Measurements from ENCODE around the gene PRRT3. TPM values are rescaled to one million over a fixed set of nuclear protein-coding genes. Genes with fewer than 3 reads are reported as not detected.

The PRRT3 gene
- total RNA-seq, 1 donor from 2014 or later, result 13.5 TPM

DNA sequence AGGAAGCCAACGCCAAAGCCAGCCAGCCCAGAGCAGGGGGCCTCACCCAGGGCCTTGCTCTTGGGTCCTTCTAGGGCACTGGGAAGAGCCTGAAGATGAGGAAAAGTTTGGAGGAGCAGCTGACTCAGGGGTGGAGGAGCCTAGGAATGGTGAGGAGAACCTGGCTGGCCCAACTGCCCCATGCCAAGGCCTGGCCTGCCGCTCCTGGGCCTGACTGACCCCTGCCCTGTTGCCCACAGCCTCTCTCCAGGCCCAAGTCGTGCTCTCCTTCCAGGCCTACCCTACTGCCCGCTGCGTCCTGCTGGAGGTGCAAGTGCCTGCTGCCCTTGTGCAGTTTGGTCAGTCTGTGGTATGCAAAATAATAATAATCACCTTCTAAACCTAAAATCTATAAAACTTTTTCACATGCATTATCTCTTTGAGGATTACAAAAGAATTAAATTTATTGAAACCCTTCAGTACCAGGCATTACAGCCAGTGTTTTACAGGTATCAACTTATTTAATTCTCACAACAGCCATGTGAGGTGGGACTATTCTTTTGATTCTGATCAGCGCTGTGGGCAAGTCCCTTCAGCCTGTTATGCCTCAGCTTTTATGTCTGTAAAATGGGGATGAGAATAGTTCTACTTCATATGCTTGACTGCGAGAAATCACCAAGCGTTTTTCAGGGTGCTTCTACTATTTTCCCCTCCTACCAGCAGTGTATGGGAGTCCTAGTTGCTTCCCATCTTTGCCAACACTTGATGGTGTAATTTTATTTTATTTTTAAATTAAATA, 33.8 kb downstream of the PRRT3 start:
- Mint-ChIP-seq H3K36me3 (ENCODE audit: low read depth) (no peaks in the 10 kb centered on the region), H3K4me3 (no peak overlapping the region), H3K27me3 (no peaks in the 10 kb centered on the region), H3K4me1 (peaks cover 11% of the 10 kb centered on the region), H3K9me3 (no peaks in the 10 kb centered on the region), H3K27ac (no peak overlapping the region)
- intact Hi-C loops (cut with micrococcal nuclease), result no loop called here
- DNase-seq, result no peak

DNA sequence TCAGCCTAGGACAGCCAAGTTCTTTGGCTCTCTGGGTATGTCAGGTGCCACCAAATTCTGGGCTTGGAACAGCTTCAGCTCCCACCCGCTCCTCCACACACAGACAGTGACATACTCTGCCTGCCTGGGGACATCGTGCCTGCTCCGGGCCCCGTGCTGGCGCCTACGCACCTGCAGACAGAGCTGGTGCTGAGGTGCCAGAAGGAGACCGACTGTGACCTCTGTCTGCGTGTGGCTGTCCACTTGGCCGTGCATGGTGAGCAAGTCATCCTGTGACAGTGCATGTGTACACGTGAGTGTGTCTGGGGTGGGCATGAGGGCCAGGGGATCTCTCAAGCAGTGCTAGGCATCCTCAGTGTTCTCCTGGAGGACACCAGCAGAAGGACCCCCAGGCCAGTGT, 34.4 kb downstream of the PRRT3 start:
- intact Hi-C loops (cut with micrococcal nuclease), result loop anchor here (2.0 kb wide), 1 partner anchor 15 kb away; the partner anchor contains the start of gene IL17RE
- DNase-seq, result no peak
- peaks cover 11% of the 10 kb centered on the region for H3K4me1 Mint-ChIP-seq
- no peaks in the 10 kb centered on the region for H3K9me3 Mint-ChIP-seq
- H3K4me3 Mint-ChIP-seq, result no peak overlapping the region
- no peak overlapping the region for H3K27ac Mint-ChIP-seq
- H3K27me3 Mint-ChIP-seq, result no peaks in the 10 kb centered on the region
- H3K36me3 Mint-ChIP-seq (ENCODE audit: low read depth), result no peaks in the 10 kb centered on the region

DNA sequence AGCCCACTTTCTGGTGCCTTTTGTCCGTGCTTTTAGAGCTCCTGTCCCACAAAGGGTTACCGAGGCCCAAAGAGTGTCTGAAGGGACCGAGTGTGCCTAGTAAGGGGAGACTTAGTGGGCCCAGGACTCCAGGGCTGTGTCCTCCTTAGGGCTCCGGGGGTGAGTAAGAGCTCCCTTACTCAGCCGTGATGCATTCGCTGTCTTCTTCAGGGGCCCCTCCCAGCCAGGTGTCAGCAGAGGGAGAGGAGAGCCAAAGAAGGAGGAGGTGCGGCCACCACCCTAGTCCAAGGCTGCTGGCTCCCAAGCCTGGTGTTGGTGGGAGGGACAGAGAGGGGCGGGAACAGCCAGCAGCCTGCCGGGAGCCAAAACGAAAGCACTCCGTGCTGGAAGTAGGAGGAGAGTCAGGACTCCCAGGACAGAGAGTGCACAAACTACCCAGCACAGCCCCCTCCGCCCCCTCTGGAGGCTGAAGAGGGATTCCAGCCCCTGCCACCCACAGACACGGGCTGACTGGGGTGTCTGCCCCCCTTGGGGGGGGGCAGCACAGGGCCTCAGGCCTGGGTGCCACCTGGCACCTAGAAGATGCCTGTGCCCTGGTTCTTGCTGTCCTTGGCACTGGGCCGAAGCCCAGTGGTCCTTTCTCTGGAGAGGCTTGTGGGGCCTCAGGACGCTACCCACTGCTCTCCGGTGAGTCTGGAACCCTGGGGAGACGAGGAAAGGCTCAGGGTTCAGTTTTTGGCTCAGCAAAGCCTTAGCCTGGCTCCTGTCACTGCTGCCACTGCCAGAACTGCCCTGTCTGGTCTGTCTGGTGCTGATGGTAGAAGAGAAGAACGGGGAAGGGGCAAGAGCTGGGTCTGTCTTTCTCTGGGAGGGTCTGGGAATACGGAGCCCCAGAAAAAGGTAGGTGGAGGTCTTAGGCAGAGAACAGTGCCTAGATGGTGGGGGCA, 35.2 kb downstream of the PRRT3 start, which contains the start of gene IL17RC:
Gene IL17RC (plus strand): TSS at position 365 of the 947 bp plus-strand sequence. CDS start 218 bp downstream, at position 583.
- peak; percentile 73 for DNase-seq
- Mint-ChIP-seq H3K9me3 (no peaks in the 10 kb centered on the region), H3K36me3 (ENCODE audit: low read depth) (peaks cover 2% of the 10 kb centered on the region), H3K4me1 (peaks cover 14% of the 10 kb centered on the region), H3K27ac (peak within 1 kb of the TSS; percentile 71), H3K4me3 (peak within 1 kb of the TSS; percentile 77), H3K27me3 (peaks cover 2% of the 10 kb centered on the region)
- intact Hi-C loops (cut with micrococcal nuclease), result loop anchor here (2.0 kb wide), 1 partner anchor 14 kb away; the partner anchor contains the start of gene IL17RE

DNA sequence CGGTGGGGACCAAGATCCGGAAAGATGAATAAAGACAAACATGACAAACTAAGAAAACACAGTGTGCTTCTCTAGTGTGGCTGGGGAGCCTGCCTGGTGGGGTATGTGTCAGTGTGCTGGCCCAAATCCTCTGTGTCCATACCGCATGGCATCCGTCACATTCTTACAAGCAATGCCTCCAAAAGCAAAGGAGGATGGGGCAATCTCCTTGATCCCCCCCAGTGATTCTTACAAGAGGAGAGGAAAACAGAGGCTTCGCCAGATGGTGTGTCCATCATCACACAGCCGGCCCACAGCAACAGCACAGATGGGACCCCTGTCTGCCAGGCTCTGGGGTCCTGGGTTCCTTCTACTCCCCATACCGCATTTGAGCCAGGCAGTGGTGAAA, 35.9 kb downstream of the PRRT3 start:
- peaks cover 2% of the 10 kb centered on the region for H3K27me3 Mint-ChIP-seq
- peak overlapping the region; percentile 56 for H3K27ac Mint-ChIP-seq
- no peak for DNase-seq
- no peaks in the 10 kb centered on the region for H3K9me3 Mint-ChIP-seq
- peaks cover 2% of the 10 kb centered on the region for H3K36me3 Mint-ChIP-seq (ENCODE audit: low read depth)
- H3K4me1 Mint-ChIP-seq, result peaks cover 14% of the 10 kb centered on the region
- intact Hi-C loops (cut with micrococcal nuclease), result loop anchor here (2.0 kb wide), 1 partner anchor 14 kb away; the partner anchor contains the start of gene IL17RE
- H3K4me3 Mint-ChIP-seq, result peak overlapping the region; percentile 77

DNA sequence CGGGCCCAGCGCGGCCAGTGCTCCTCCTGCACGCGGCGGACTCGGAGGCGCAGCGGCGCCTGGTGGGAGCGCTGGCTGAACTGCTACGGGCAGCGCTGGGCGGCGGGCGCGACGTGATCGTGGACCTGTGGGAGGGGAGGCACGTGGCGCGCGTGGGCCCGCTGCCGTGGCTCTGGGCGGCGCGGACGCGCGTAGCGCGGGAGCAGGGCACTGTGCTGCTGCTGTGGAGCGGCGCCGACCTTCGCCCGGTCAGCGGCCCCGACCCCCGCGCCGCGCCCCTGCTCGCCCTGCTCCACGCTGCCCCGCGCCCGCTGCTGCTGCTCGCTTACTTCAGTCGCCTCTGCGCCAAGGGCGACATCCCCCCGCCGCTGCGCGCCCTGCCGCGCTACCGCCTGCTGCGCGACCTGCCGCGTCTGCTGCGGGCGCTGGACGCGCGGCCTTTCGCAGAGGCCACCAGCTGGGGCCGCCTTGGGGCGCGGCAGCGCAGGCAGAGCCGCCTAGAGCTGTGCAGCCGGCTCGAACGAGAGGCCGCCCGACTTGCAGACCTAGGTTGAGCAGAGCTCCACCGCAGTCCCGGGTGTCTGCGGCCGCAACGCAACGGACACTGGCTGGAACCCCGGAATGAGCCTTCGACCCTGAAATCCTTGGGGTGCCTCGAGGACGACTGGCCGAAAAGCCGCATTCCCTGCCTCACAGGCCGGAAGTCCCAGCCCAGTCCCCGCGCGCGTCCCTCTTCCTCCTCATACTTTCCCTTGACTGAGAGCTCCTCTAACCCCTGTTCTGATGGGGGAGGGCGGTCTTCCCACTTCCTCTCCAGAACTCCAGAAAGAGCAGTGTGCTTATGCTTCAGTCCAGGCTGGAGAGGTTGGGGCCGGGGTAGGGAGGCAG, 36.7 kb downstream of the PRRT3 start:
- peaks cover 2% of the 10 kb centered on the region for H3K36me3 Mint-ChIP-seq (ENCODE audit: low read depth)
- H3K4me1 Mint-ChIP-seq, result peaks cover 14% of the 10 kb centered on the region
- H3K27me3 Mint-ChIP-seq, result peaks cover 2% of the 10 kb centered on the region
- no peaks in the 10 kb centered on the region for H3K9me3 Mint-ChIP-seq
- peak overlapping the region; percentile 77 for H3K4me3 Mint-ChIP-seq
- DNase-seq, result peak; percentile 80
- intact Hi-C loops (cut with micrococcal nuclease), result loop anchor here (1.0 to 2.0 kb wide), 3 partner anchors 13 to 25 kb away; partner anchors contain the start of genes CRELD1, IL17RE and JAGN1
- H3K27ac Mint-ChIP-seq, result peak overlapping the region; percentile 71

DNA sequence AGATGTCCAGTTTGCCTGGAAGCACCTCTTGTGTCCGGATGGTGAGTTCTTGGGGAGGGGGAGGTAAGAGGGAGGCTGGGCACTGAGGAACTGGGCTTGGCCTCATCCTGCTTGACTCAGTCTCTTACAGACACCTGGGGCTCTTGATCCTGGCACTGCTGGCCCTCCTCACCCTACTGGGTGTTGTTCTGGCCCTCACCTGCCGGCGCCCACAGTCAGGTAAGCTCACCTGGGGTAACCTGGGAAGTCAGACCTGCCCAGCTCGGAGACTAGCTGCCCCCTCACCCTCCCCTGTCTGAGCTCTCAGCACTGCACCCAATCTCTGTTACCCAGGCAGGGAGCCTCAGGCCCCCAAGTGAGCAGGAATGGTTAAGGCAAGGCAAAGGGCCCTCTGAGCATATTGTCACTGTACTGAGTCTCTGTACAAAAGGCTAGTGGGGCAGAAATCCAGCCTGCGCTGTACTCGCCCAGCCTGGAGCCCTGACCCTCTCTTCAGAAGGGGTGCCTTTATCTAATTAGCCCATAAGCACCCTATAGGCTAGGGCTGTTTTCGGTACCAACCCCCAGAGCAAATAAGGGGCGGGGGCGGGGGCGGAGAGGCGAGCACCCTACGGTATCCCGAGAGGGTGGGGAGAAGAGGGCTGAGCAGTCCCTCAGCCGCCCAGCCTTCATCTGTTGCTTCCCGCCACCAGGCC, 37.5 kb downstream of the PRRT3 start:
- H3K27ac Mint-ChIP-seq, result peak overlapping the region; percentile 29
- H3K27me3 Mint-ChIP-seq, result peaks cover 2% of the 10 kb centered on the region
- H3K36me3 Mint-ChIP-seq (ENCODE audit: low read depth), result peaks cover 2% of the 10 kb centered on the region
- no peaks in the 10 kb centered on the region for H3K9me3 Mint-ChIP-seq
- H3K4me1 Mint-ChIP-seq, result peaks cover 16% of the 10 kb centered on the region
- DNase-seq, result no peak
- H3K4me3 Mint-ChIP-seq, result peak overlapping the region; percentile 77
- intact Hi-C loops (cut with micrococcal nuclease), result loop anchor here (1.0 to 2.0 kb wide), 2 partner anchors 19 to 24 kb away; partner anchors contain the start of genes CRELD1 and JAGN1

DNA sequence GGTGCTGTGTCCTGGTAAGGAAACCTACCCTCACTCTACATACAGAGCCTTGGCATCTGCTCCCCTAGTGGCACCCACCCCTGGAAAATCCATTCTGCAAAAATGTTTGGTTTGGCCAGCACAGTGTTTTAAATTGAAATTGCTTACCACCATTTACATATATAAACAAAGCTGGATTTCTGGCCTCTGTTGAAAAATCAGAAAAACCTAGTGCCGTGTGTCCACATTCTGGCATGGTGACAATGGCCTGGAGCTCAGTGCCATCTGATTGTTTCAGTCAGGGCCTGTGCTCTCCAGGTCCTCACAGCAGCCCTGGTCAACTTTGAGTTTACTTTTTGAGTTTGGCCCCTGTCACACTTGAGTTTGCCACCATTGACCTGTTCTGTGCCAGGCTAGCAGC, 38.2 kb downstream of the PRRT3 start:
- no peak for DNase-seq
- peaks cover 2% of the 10 kb centered on the region for H3K27me3 Mint-ChIP-seq
- no peak overlapping the region for H3K27ac Mint-ChIP-seq
- H3K9me3 Mint-ChIP-seq, result no peaks in the 10 kb centered on the region
- no peak overlapping the region for H3K4me3 Mint-ChIP-seq
- H3K4me1 Mint-ChIP-seq, result peaks cover 23% of the 10 kb centered on the region
- intact Hi-C loops (cut with micrococcal nuclease), result loop anchor here (2.0 kb wide), 1 partner anchor 23 kb away; the partner anchor contains the start of gene JAGN1
- H3K36me3 Mint-ChIP-seq (ENCODE audit: low read depth), result peaks cover 2% of the 10 kb centered on the region

DNA sequence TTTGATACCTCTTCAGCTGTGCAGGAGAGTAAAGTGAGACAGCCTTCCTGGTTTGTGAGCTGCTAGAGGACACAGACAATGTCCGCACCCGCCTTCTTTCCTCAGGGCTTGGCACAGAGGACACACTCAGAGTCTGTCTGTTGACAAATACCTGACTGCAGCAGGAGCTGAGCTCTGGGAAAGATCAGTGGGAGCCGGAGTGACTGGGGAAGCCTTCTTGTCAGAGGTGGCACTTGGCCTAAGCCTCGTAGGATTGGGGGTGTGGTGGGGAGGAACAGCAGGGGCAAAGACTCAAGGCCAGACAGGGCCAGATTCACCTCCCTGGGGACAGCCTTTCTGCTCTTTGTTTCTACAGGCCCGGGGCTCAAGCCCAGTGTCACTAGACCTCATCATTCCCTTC, 38.6 kb downstream of the PRRT3 start:
- H3K9me3 Mint-ChIP-seq, result no peaks in the 10 kb centered on the region
- no peak overlapping the region for H3K4me3 Mint-ChIP-seq
- intact Hi-C loops (cut with micrococcal nuclease), result no loop called here
- DNase-seq, result no peak
- peaks cover 2% of the 10 kb centered on the region for H3K27me3 Mint-ChIP-seq
- H3K36me3 Mint-ChIP-seq (ENCODE audit: low read depth), result peaks cover 2% of the 10 kb centered on the region
- H3K4me1 Mint-ChIP-seq, result peaks cover 25% of the 10 kb centered on the region
- H3K27ac Mint-ChIP-seq, result no peak overlapping the region

DNA sequence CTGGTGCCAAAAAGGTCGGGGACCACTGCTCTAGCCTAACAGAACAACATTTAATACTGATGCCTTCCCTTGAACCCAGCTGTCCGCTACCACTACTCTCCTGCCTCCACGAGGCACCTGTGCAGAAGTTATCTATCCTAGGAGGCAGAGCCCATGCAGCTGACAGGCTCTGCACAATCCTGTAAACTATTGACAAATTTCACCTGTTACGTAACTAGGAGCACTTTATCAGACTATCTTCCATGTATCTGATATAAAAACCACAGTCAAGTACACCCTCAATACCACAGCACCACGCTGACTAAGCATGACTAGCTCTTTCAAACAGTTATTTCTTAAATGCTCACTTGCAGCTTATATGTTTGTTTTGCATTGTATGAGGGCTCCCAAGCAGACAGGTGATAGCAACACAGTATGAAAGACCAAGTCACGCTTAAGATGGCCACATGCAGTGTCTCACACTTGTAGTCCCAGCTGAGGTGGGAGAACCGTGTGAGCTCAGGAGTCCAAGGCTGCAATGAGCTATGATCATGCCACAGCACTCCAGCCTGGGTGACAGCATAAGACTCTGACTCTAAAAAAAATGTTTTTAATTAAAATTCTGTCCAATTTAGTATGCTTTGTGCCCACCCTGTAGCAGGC, 39.8 kb downstream of the PRRT3 start:
- intact Hi-C loops (cut with micrococcal nuclease), result no loop called here
- Mint-ChIP-seq H3K9me3 (no peaks in the 10 kb centered on the region), H3K4me1 (peaks cover 25% of the 10 kb centered on the region), H3K27me3 (peaks cover 2% of the 10 kb centered on the region), H3K4me3 (no peak overlapping the region), H3K36me3 (ENCODE audit: low read depth) (peaks cover 2% of the 10 kb centered on the region), H3K27ac (no peak overlapping the region)
- DNase-seq, result no peak

DNA sequence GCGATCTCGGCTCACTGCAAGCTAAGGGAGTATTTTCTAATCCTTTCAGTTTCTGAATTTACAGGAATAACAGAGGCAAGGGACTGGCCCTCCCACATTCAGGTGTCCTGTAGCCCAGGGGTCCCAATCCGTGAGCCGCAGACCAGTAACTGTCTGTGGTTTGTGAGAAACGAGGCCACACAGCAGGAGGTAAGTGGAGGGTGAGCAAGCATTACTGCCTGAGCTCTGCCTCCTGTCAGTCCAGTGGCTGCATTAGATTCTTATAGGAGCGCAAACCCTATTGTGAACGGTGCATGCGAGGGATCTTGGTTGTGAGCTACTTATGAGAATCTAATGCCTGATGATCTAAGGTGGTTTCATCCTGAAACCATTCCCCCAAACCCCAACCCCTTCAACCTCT, 40.3 kb downstream of the PRRT3 start:
- DNase-seq, result no peak
- no peaks in the 10 kb centered on the region for H3K9me3 Mint-ChIP-seq
- peaks cover 2% of the 10 kb centered on the region for H3K36me3 Mint-ChIP-seq (ENCODE audit: low read depth)
- intact Hi-C loops (cut with micrococcal nuclease), result no loop called here
- H3K27me3 Mint-ChIP-seq, result peaks cover 2% of the 10 kb centered on the region
- H3K27ac Mint-ChIP-seq, result no peak overlapping the region
- H3K4me1 Mint-ChIP-seq, result peaks cover 24% of the 10 kb centered on the region
- H3K4me3 Mint-ChIP-seq, result no peak overlapping the region

DNA sequence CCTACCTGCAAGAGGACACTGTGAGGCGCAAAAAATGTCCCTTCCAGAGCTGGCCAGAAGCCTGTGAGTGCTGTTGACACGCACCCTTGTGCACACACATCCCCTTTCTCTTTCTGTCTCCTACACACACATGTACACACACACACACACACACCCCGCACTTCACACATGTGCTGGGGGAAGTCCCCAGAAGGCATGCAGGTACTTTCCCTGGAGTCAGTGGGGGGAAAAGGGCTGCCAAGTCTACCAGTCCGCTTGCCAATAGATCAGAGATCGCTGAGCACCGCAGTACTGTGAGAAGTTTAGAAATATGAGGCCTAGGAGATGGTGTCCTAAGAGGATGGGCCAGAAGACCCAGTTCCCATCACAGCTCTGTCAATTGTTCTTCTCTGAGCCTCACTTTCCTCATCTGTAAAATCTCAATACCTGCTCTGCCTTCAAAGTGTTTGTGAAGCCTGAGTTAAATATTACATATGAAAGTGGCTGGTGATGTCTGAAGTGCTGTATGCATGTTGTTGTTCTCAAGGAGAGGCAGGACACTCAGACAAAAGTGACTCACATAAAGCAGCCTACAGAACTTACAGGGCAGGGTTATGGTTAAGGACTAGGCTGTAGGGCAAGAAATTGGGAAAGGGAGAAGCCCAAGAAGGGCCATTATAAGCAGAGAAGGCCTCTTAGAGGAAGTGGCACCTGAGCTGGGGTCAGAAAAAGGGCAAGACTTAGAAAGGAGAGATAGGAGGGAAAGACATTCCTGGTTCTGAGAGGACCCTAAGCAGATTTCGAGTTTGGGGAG, 42.8 kb downstream of the PRRT3 start:
- no peak for DNase-seq
- no peaks in the 10 kb centered on the region for H3K9me3 Mint-ChIP-seq
- H3K4me1 Mint-ChIP-seq, result peaks cover 14% of the 10 kb centered on the region
- peak overlapping the region; percentile 23 for H3K27ac Mint-ChIP-seq
- intact Hi-C loops (cut with micrococcal nuclease), result no loop called here
- peaks cover 2% of the 10 kb centered on the region for H3K27me3 Mint-ChIP-seq
- no peak overlapping the region for H3K4me3 Mint-ChIP-seq
- H3K36me3 Mint-ChIP-seq (ENCODE audit: low read depth), result peaks cover 2% of the 10 kb centered on the region

Data from activated CD4-positive, alpha-beta T cell treated with anti-CD3 and anti-CD28 coated beads, Interleukin-2, amount 10 ng/mL, durations not matched to agents 24 days and 14 days (primary cell).